NCI-H524 (cell line): ENCODE data around the gene SPTB.

Experiments used
- DNase-seq, 2 experiments: peaks; one replicate each; lab custom pipeline; 2025; lab: John Stamatoyannopoulos, UW

Gene SPTB

GRCh38 chr14:64709126-64709525 is 170.6 kb downstream of the SPTB start:
- DNase-seq: no peak

GRCh38 chr14:64708148-64709004 is 171.3 kb downstream of the SPTB start:
- no peak for DNase-seq

- no peak for DNase-seq
Measured at GRCh38 chr14:64707661-64708060, 172.0 kb downstream of the SPTB start.

- DNase-seq: no peak
Measured at GRCh38 chr14:64706593-64707193, 173.0 kb downstream of the SPTB start.

- no peak for DNase-seq
Measured at GRCh38 chr14:64706119-64706592, 173.6 kb downstream of the SPTB start.

- no peak for DNase-seq
Measured at GRCh38 chr14:64705381-64706118, 174.2 kb downstream of the SPTB start.

- peak in 1 of 2 experiments; percentile 53 for DNase-seq
Measured at GRCh38 chr14:64704743-64705380, 174.8 kb downstream of the SPTB start.

GRCh38 chr14:64704143-64704742 is 175.5 kb downstream of the SPTB start, which contains the start of gene PLEKHG3:
TSS of gene PLEKHG3 (plus strand) at chr14:64704424. CDS start at chr14:64727632, 23,208 bp downstream.
- DNase-seq: peak; percentile 53 to 72

- DNase-seq: peak in 1 of 2 experiments; percentile 37
Measured at GRCh38 chr14:64703395-64704142, 176.1 kb downstream of the SPTB start.

- no peak for DNase-seq
Measured at GRCh38 chr14:64702493-64703394, 177.0 kb downstream of the SPTB start.

- DNase-seq: no peak
Measured at GRCh38 chr14:64701660-64702059, 178.0 kb downstream of the SPTB start.

- no peak for DNase-seq
Measured at GRCh38 chr14:64700894-64701293, 178.8 kb downstream of the SPTB start.

- DNase-seq: no peak
Measured at GRCh38 chr14:64700290-64700689, 179.4 kb downstream of the SPTB start.

GRCh38 chr14:64698903-64699302 is 180.8 kb downstream of the SPTB start:
- DNase-seq: no peak

- DNase-seq: peak; percentile 42 to 61
Measured at GRCh38 chr14:64696355-64696857, 183.3 kb downstream of the SPTB start.
